SK-N-SH treated with all-trans-retinoic acid at 6 μM for 48 hours (cell line): ENCODE results near the gene LCN9.

ENCODE experiments used
- ATAC-seq: fragments of 200-7000 bp; cut with Tn5 transposase; 3 replicates; pipeline ENCODE4 v1.9.1; 2020; ENCODE audit warnings: mild to moderate bottlenecking, moderate library complexity
- ARNTL ChIP-seq: fragments of 450-650 bp; formaldehyde crosslinking; IDR thresholded peaks from 2 replicates; pipeline ENCODE4 v1.5.0; 2020; ENCODE audit warnings: low read depth, mild to moderate bottlenecking, moderate library complexity, borderline replicate concordance
- BACH2 ChIP-seq: fragments of 250-450 bp; sonication (Bioruptor Pico); IDR thresholded peaks from 2 replicates; pipeline ENCODE4 v1.9.0; 2021; ENCODE audit warnings: mild to moderate bottlenecking, borderline replicate concordance
- CREB5 ChIP-seq: fragments of 250-450 bp; sonication (Bioruptor Pico); IDR thresholded peaks from 2 replicates; pipeline ENCODE4 v1.5.1; 2020; ENCODE audit warnings: low read depth, mild to moderate bottlenecking, moderate library complexity
- CSDC2 ChIP-seq: fragments of 250-450 bp; sonication (Bioruptor Pico); IDR thresholded peaks from 2 replicates; pipeline ENCODE4 v1.5.0; 2020; ENCODE audit warnings: mild to moderate bottlenecking, moderate library complexity
- ESRRG ChIP-seq: fragments of 250-450 bp; sonication (Bioruptor Pico); IDR thresholded peaks from 2 replicates; pipeline ENCODE4 v1.6.1; 2021; ENCODE audit warnings: mild to moderate bottlenecking
- ISL1 ChIP-seq: fragments of 250-450 bp; sonication (Bioruptor Pico); IDR thresholded peaks from 2 replicates; pipeline ENCODE4 v2.1.2; 2022; ENCODE audit warnings: mild to moderate bottlenecking, moderate library complexity
- OSR1 ChIP-seq: fragments of 250-450 bp; sonication (Bioruptor Pico); IDR thresholded peaks from 2 replicates; pipeline ENCODE4 v1.8.0; 2022; ENCODE audit warnings: moderate library complexity, mild to moderate bottlenecking, inconsistent platforms
- POU6F1 ChIP-seq: fragments of 250-450 bp; sonication (Bioruptor Pico); IDR thresholded peaks from 2 replicates; pipeline ENCODE4 v1.8.0; 2021; ENCODE audit warnings: low read depth, mild to moderate bottlenecking, moderate library complexity, borderline replicate concordance
- RARB ChIP-seq: fragments of 250-450 bp; sonication (Bioruptor Pico); IDR thresholded peaks from 2 replicates; pipeline ENCODE4 v1.8.0; 2021; ENCODE audit warnings: mild to moderate bottlenecking, moderate library complexity
- SNAI2 ChIP-seq: fragments of 250-450 bp; sonication (Bioruptor Pico); IDR thresholded peaks from 2 replicates; pipeline ENCODE4 v1.5.0; 2020; ENCODE audit warnings: mild to moderate bottlenecking, moderate library complexity
- TCF4 ChIP-seq: fragments of 250-450 bp; sonication (Bioruptor Pico); IDR thresholded peaks from 2 replicates; pipeline ENCODE4 v1.8.0; 2021; ENCODE audit warnings: mild to moderate bottlenecking, moderate library complexity, borderline replicate concordance
- TOX ChIP-seq: fragments of 250-450 bp; sonication (Bioruptor Pico); IDR thresholded peaks from 2 replicates; pipeline ENCODE4 v1.8.0; 2021; ENCODE audit warnings: mild to moderate bottlenecking, moderate library complexity, borderline replicate concordance
- TSHZ2 ChIP-seq: fragments of 250-450 bp; sonication (Bioruptor Pico); IDR thresholded peaks from 2 replicates; pipeline ENCODE4 v1.5.0; 2020; ENCODE audit warnings: mild to moderate bottlenecking, moderate library complexity
- ZC3H10 ChIP-seq: fragments of 250-450 bp; sonication (Bioruptor Pico); IDR thresholded peaks from 2 replicates; pipeline ENCODE4 v1.5.1; 2021; ENCODE audit warnings: mild to moderate bottlenecking, moderate library complexity
- ZFP3 ChIP-seq: fragments of 250-450 bp; sonication (Bioruptor Pico); IDR thresholded peaks from 2 replicates; pipeline ENCODE4 v1.5.0; 2020; ENCODE audit warnings: mild to moderate bottlenecking, moderate library complexity
- ZFP30 ChIP-seq: fragments of 450-650 bp; formaldehyde crosslinking; IDR thresholded peaks from 2 replicates; pipeline ENCODE4 v1.5.0; 2022; ENCODE audit warnings: mild to moderate bottlenecking, moderate library complexity
- ZNF565 ChIP-seq: fragments of 450-650 bp; formaldehyde crosslinking; conservative IDR thresholded peaks from 2 replicates; pipeline ENCODE4 v1.5.0; 2020; ENCODE audit warnings: low read depth, mild to moderate bottlenecking, moderate library complexity
- ZNF70 ChIP-seq: fragments of 450-650 bp; formaldehyde crosslinking; IDR thresholded peaks from 2 replicates; pipeline ENCODE4 v1.5.0; 2020; ENCODE audit warnings: mild to moderate bottlenecking, moderate library complexity
- ZNF8 ChIP-seq: fragments of 450-650 bp; formaldehyde crosslinking; IDR thresholded peaks from 2 replicates; pipeline ENCODE4 v1.5.0; 2020; ENCODE audit warnings: mild to moderate bottlenecking, moderate library complexity

The LCN9 gene

GRCh38 chr9:135662758-135663450 lies at the start of gene LCN9:
TSS of gene LCN9 (plus strand) at chr9:135663309. CDS start at chr9:135663322, 13 bp downstream.
- TF ChIP-seq TSHZ2 (CRISPR knock-in tag): no peak
- TF ChIP-seq ZNF565 (CRISPR knock-in tag): no peak
- TF ChIP-seq, all 23 proteins: peak for 0
- no peak for ATAC-seq

GRCh38 chr9:135613946-135614805 lies 48.9 kb upstream of the LCN9 start:
- TF ChIP-seq POU6F1 (CRISPR knock-in tag) (no peak), ARNTL (CRISPR knock-in tag) (no peak), RARB (CRISPR knock-in tag) (no peak), OSR1 (CRISPR knock-in tag) (no peak), CREB5 (no peak), SNAI2 (CRISPR knock-in tag) (no peak), TOX (CRISPR knock-in tag) (no peak), ZFP30 (CRISPR knock-in tag) (no peak), ZNF565 (CRISPR knock-in tag) (no peak), TCF4 (CRISPR knock-in tag) (no peak), ZC3H10 (CRISPR knock-in tag) (no peak), CSDC2 (no peak), ZNF70 (CRISPR knock-in tag) (no peak), TSHZ2 (CRISPR knock-in tag) (no peak)

GRCh38 chr9:135614821-135615665 lies 48.1 kb upstream of the LCN9 start:
- no peak for ATAC-seq
- TF ChIP-seq CREB5 (no peak), ZNF8 (CRISPR knock-in tag) (no peak), ZC3H10 (CRISPR knock-in tag) (no peak), POU6F1 (CRISPR knock-in tag) (no peak), ZFP30 (CRISPR knock-in tag) (no peak), ESRRG (CRISPR knock-in tag) (no peak), ZNF565 (CRISPR knock-in tag) (no peak), SNAI2 (CRISPR knock-in tag) (no peak), RARB (CRISPR knock-in tag) (no peak), CSDC2 (no peak), OSR1 (CRISPR knock-in tag) (no peak), ZFP3 (CRISPR knock-in tag) (no peak), ISL1 (CRISPR knock-in tag) (no peak), BACH2 (no peak)

More at GRCh38 chr9:135613946-135614805, 48.9 kb upstream of the LCN9 start:
- no peak for ATAC-seq
